PC-3 (cell line): ENCODE results near the gene C16orf74. TPM values are rescaled to one million over a fixed set of nuclear protein-coding genes. Genes with fewer than 3 reads are reported as not detected.

Source experiments
- ATAC-seq: fragments of 200-7000 bp; cut with Tn5 transposase; 2 replicates; pipeline ENCODE4 v1.9.1; 2020; ENCODE audit warnings: mild to moderate bottlenecking, moderate library complexity
- BruUV-seq: library from RNA; stranded (reverse); fragments of 400-500 nt; replicated peaks from 2 replicates; lab custom pipeline; 2021; lab: Mats Ljungman, UMichigan
- CTCF ChIA-PET: fragments of 300-600 bp; sonication (Branson Sonifier 250); formaldehyde crosslinking; loops from one replicate; lab custom pipeline; 2022; ENCODE audit warnings: antibody characterized with exemption; lab: Charles Lee
- POLR2A ChIA-PET: fragments of 300-600 bp; sonication (Branson Sonifier 250); formaldehyde crosslinking; loops from one replicate; lab custom pipeline; 2022; ENCODE audit warnings: antibody characterized with exemption; ENCODE audit not compliant: unreplicated experiment; lab: Charles Lee
- DNase-seq: peaks from one replicate; pipeline ENCODE4 v3.0.0-alpha.2; 2015
- H2AFZ ChIP-seq: fragments of 300-600 bp; sonication (generic); 2 replicates; pipeline ENCODE4 v1.6.0; 2016; ENCODE audit warnings: antibody characterized with exemption, low read length
- H3F3A ChIP-seq: fragments of 300-600 bp; sonication (generic); one replicate; pipeline ENCODE4 v1.6.0; 2017; ENCODE audit warnings: antibody characterized with exemption, low read length, control low read depth, mild to moderate bottlenecking; ENCODE audit not compliant: unreplicated experiment
- H3K27ac ChIP-seq: fragments of 300-600 bp; sonication (generic); 2 replicates; pipeline ENCODE4 v1.5.1; 2016; ENCODE audit warnings: mild to moderate bottlenecking, low read length
- H3K27me3 ChIP-seq: fragments of 300-600 bp; sonication (generic); 2 replicates; pipeline ENCODE4 v1.6.1; 2016; ENCODE audit warnings: low read length, mixed read lengths
- H3K36me3 ChIP-seq: fragments of 300-600 bp; sonication (generic); 2 replicates; pipeline ENCODE4 v1.6.1; 2016; ENCODE audit warnings: low read depth, mixed run types, low read length, mixed read lengths
- H3K4me1 ChIP-seq: fragments of 300-600 bp; sonication (generic); 2 replicates; pipeline ENCODE4 v1.5.1; 2016; ENCODE audit warnings: low read length; ENCODE audit not compliant: insufficient read depth
- H3K4me2 ChIP-seq: fragments of 300-600 bp; sonication (generic); 2 replicates; pipeline ENCODE4 v1.6.0; 2016; ENCODE audit warnings: low read length
- H3K4me3 ChIP-seq: fragments of 300-600 bp; sonication (generic); 2 replicates; pipeline ENCODE4 v1.5.1; 2016; ENCODE audit warnings: mild to moderate bottlenecking, low read length, mixed read lengths
- H3K79me2 ChIP-seq: fragments of 300-600 bp; sonication (generic); 2 replicates; pipeline ENCODE4 v1.6.1; 2017; ENCODE audit warnings: low read length, mixed read lengths
- H3K9ac ChIP-seq: fragments of 300-600 bp; sonication (generic); 2 replicates; pipeline ENCODE4 v1.6.0; 2016; ENCODE audit warnings: mild to moderate bottlenecking, low read length
- H3K9me2 ChIP-seq: fragments of 300-600 bp; sonication (generic); replicated peaks from 2 replicates; pipeline ENCODE4 v1.6.1; 2016; ENCODE audit warnings: mixed run types, low read length, mixed read lengths
- H3K9me3 ChIP-seq: fragments of 300-600 bp; sonication (generic); 2 replicates; pipeline ENCODE4 v1.6.1; 2016; ENCODE audit warnings: low read length, mixed read lengths
- H4K20me1 ChIP-seq: fragments of 300-600 bp; sonication (generic); 2 replicates; pipeline ENCODE4 v1.6.1; 2016; ENCODE audit warnings: low read length, mixed read lengths
- EZH2 ChIP-seq: fragments of 300-600 bp; sonication (generic); IDR thresholded peaks from one replicate; pipeline ENCODE4 v1.6.1; 2017; ENCODE audit warnings: antibody characterized with exemption, mild to moderate bottlenecking, low read length; ENCODE audit not compliant: unreplicated experiment
- EZH2phosphoT487 ChIP-seq: fragments of 300-600 bp; sonication (generic); IDR thresholded peaks from 2 replicates; pipeline ENCODE4 v1.6.1; 2018; ENCODE audit warnings: mild to moderate bottlenecking, antibody characterized with exemption, low read length, borderline replicate concordance
- intact Hi-C: fragments of 100-400 bp; cut with micrococcal nuclease; formaldehyde crosslinking; loops from 2 replicates; pipeline ENCODE4 v1.9.0; 2023
- total RNA-seq: library from RNA; depleted of rRNA; stranded (reverse); fragments of >200 nt; gene quantifications from 2 replicates; pipeline ENCODE4 v1.2.3, GENCODE V29; 2014
- TF ChIP-seq, protein P1 (sequence below): fragments of 300-600 bp; sonication (generic); conservative IDR thresholded peaks from 2 replicates; pipeline ENCODE4 v1.5.1; 2017; ENCODE audit warnings: antibody characterized with exemption, low read depth, mild to moderate bottlenecking, low read length

The C16orf74 gene
- total RNA-seq, 1 experiment from 2014 or later: 71.0 TPM

DNA sequence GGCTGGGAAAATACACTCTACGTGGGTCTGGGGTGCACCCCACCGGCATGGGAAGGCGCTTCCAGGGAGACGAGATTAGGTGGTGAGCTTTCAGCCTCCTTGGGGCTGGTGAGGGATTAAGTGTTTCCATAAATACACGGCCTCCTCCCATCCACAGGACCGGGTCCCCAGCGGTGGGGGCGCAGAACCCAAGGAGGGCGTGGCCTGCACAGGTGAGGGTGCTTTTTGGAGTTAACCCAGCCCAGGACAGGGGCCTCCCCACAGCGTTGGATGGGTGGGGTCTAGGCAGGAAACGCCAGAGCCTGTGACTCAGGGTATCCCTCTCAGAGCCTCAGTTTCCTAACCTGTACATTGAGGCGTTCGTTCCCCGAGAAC lies 1.1 kb downstream of the C16orf74 start:
- peaks cover 9% of the 10 kb centered on the region for H3F3A ChIP-seq
- H3K79me2 ChIP-seq: peaks cover 45% of the 10 kb centered on the region
- peak overlapping the region; percentile 74 for H2AFZ ChIP-seq
- H3K4me2 ChIP-seq: peak overlapping the region; percentile 99
- ChIA-PET POLR2A (no interaction called here), CTCF (no interaction called here)
- H3K27ac ChIP-seq: no peak overlapping the region
- DNase-seq (no peak), ATAC-seq (no peak)
- H3K4me3 ChIP-seq: peak overlapping the region; percentile 95
- H3K9ac ChIP-seq: peak overlapping the region; percentile 65; the same call in 1 of the 2 replicates
- H3K9me2 ChIP-seq: no peaks in the 10 kb centered on the region
- TF ChIP-seq, protein P1, sequence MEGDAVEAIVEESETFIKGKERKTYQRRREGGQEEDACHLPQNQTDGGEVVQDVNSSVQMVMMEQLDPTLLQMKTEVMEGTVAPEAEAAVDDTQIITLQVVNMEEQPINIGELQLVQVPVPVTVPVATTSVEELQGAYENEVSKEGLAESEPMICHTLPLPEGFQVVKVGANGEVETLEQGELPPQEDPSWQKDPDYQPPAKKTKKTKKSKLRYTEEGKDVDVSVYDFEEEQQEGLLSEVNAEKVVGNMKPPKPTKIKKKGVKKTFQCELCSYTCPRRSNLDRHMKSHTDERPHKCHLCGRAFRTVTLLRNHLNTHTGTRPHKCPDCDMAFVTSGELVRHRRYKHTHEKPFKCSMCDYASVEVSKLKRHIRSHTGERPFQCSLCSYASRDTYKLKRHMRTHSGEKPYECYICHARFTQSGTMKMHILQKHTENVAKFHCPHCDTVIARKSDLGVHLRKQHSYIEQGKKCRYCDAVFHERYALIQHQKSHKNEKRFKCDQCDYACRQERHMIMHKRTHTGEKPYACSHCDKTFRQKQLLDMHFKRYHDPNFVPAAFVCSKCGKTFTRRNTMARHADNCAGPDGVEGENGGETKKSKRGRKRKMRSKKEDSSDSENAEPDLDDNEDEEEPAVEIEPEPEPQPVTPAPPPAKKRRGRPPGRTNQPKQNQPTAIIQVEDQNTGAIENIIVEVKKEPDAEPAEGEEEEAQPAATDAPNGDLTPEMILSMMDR: no peak
- TF ChIP-seq EZH2 (no peak), EZH2phosphoT487 (no peak)
- BruUV-seq: no TSS peak
- no peaks in the 10 kb centered on the region for H3K36me3 ChIP-seq
- no peaks in the 10 kb centered on the region for H3K9me3 ChIP-seq
- no peaks in the 10 kb centered on the region for H3K27me3 ChIP-seq
- intact Hi-C loops: no loop called here
- peaks cover 66% of the 10 kb centered on the region for H3K4me1 ChIP-seq
- H4K20me1 ChIP-seq: no peaks in the 10 kb centered on the region

DNA sequence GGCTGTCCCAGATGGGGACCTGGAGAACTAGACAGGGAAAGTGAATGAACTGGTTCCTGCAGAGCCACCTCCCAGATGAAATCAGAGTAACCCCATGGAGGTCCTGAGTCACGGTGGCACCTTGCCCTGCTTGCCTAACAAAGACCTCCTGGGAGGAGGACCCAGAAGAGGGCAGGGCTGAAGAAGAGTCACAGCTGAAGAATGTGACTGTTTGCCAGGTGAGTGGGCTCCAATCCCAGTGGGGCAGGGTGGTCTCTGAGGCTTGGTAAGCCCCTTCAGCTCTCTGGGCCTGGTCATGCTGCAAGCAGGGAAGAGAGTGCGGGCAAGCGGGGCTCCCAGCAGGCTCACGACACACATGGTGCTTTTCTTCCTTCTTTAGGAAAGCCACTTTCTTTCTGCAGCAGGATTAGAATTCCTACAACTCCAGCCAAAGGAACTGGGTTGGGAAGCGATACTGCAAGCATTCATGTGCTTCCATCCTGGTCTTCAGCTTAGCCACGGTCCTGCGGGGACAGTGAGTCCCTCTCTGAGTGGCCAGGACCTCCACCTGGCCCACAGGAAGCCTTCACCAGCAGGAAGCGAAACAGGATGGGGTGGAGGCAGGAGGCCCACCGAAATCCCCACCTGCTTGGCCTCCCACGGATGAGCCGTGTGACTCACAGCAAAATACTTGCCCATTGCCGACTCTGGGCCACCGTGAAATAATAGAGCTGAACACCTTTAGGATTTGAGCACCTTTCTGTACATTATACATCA lies 4.3 kb downstream of the C16orf74 start:
- H3K9me2 ChIP-seq: no peaks in the 10 kb centered on the region
- H3K27ac ChIP-seq: peak overlapping the region; percentile 99
- no peaks in the 10 kb centered on the region for H3K27me3 ChIP-seq
- H3K9me3 ChIP-seq: no peaks in the 10 kb centered on the region
- H2AFZ ChIP-seq: peak overlapping the region; percentile 63
- peak; percentile 96 for DNase-seq
- H3K4me3 ChIP-seq: peak overlapping the region; percentile 54
- TF ChIP-seq, protein P1: no peak
- TF ChIP-seq EZH2phosphoT487 (no peak), EZH2 (no peak)
- POLR2A ChIA-PET: no interaction called here
- H3K9ac ChIP-seq: peak overlapping the region; percentile 77
- CTCF ChIA-PET: no interaction called here
- peaks cover 65% of the 10 kb centered on the region for H3K79me2 ChIP-seq
- no peaks in the 10 kb centered on the region for H4K20me1 ChIP-seq
- peaks cover 40% of the 10 kb centered on the region for H3K4me1 ChIP-seq
- H3K36me3 ChIP-seq: peaks cover 7% of the 10 kb centered on the region; the same call in 1 of the 2 replicates
- peak; percentile 71 for ATAC-seq
- intact Hi-C loops: loop anchor here (1.0 kb wide), 1 partner anchor 26 kb away; no protein-coding TSS in a partner anchor
- H3K4me2 ChIP-seq: peak overlapping the region; percentile 82
- no TSS peak for BruUV-seq
- peaks cover 9% of the 10 kb centered on the region for H3F3A ChIP-seq
